Cerebellar nuclear complex (tissue), 1 donor: ENCODE data around the gene PCSK6.

Experiments
- DNase-seq, 2 experiments: peaks; one replicate each; lab custom pipeline; 2025; lab: John Stamatoyannopoulos, UW

Gene PCSK6

GRCh38 chr15:101326462-101327146 is 162.9 kb downstream of the PCSK6 start:
- DNase-seq, result no peak

- no peak for DNase-seq
Measured at GRCh38 chr15:101326026-101326315, 163.5 kb downstream of the PCSK6 start.

- DNase-seq, result no peak
Measured at GRCh38 chr15:101325263-101326025, 164.1 kb downstream of the PCSK6 start.

DNA sequence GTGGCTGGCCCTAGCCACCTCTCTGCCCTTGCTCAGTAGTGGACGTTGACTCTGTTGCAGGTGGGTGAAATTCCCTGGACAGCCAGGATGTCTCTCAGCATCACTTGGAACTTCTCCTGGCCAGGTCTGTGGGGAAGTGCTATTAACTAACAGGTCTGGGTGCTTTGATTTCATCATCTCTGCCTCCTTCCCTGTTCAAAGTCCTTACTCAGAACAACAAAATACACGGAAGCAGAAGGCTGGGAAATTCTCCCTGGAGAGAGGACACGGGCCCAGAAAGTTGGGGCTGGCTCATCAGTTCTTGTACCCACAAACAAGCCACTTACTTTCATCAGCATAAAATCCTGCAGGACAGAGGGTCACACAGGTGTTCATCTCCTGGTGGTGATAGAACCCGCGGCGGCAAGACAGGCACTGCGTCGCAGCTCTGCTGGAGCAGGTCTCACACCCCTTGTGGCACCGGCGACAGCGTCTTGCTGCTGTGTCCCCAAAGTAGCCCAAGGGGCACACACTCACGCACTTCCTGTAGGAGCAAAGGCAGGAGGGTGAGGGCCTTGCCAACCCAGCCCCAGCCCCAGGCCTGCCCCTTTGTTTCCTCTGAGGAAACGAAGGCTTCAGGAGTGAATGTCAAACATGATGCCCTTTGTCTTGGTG is 164.9 kb downstream of the PCSK6 start:
- DNase-seq, result no peak

- no peak for DNase-seq
Measured at GRCh38 chr15:101323793-101324523, 165.5 kb downstream of the PCSK6 start.

GRCh38 chr15:101322854-101323477 is 166.5 kb downstream of the PCSK6 start:
- DNase-seq, result no peak

- no peak for DNase-seq
Measured at GRCh38 chr15:101322016-101322695, 167.4 kb downstream of the PCSK6 start.

- no peak for DNase-seq
Measured at GRCh38 chr15:101320501-101321052, 168.9 kb downstream of the PCSK6 start.

DNA sequence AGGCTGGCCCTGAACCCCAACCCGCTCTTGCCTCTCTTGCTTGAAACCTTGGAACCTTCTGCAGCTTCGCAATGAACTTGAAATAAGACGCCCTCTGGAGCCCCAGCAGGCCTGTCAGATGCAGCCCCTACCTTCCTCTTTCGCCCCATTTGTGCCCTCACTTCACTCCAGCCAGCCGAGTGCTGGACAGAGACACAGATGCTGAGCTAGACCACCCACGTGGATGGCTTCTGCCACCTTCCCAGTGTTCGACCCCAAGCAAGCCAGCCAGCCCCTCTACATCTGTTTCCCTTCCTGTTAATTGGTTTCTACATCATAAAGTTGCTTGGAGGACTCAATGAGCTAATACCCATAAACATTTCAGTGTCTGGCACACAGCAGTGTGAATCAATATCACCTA is 170.7 kb downstream of the PCSK6 start:
- no peak for DNase-seq

GRCh38 chr15:101318147-101318819 is 171.2 kb downstream of the PCSK6 start:
- DNase-seq, result no peak

GRCh38 chr15:101317336-101317872 is 172.1 kb downstream of the PCSK6 start:
- no peak for DNase-seq

DNA sequence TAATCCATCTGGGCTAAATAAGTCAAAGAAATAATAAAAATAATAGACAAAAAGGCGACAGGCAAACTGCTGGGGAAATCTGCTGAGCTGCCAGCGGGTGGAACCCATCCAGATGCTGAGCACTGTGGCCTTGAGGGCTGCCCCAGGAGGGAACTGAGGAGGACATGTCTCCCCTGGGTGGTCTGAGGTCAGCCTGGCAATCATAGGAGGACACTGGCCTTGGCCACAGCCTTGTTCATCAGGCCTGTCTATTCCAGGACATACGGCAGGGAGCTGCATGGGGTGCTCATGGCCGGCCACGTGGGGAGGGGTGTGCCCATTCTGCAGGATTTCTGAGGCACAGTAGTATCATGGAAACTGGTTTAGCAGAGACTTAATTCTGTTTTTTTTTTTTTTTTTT is 173.0 kb downstream of the PCSK6 start:
- DNase-seq, result no peak

DNA sequence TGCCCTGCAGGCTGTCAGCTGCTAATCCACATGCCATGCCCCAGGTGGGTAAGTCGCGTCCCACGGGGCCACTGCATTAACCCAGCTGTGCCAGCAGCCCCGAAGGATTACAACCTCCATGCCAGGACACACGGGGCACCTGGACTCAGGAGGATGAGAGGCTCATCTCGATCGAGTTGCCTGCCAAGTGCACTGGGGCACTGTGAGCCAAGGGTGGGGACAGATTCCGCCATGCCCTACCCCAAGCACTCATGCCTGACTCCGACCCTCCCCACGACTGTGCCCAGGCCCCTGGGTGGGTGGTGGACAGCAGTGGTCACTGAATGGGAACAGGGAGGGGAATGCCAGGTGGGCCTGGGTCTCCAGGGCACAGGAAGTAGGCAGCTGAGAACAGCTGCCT is 173.8 kb downstream of the PCSK6 start:
- DNase-seq, result no peak

DNA sequence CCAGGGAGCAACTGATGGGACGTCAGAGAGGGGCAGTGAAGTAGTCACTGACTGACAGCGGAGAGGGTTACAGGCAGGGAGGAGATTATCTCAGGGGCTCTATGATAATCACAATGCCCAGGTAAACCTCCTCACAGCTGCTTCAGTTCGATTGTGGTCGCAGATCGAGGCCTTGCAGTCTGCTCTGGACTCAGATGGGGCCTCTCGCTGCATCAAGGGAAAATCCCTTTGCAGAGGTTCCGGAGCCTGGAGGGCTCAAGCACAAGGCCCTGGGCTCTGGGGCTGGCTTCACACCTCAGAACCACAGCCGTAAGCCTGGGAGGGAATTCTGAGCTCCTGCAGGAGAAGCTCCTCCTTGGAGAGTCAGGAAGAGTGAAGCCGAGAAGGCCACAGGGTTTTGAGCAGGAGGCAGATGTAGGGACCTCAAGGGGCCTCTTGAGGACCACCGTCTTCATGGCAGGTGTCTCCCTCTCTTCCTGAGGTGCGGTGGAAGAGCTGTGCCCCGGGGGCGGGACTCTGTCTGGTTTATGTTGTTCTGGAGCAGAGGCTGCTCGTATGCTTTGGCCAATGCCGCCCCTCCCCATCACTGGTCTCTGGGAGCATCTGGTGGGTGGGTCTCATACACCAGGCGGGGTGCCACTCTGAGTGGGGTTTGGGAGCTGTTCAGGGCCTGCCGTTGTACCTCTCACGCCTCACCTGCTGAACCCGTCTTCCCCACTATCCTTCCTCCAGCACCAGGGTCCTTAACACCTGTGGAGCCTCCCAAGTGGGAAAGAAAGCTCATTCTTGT is 175.0 kb downstream of the PCSK6 start:
- DNase-seq, result no peak

- no peak for DNase-seq
Measured at GRCh38 chr15:101313041-101313761, 176.3 kb downstream of the PCSK6 start.

DNA sequence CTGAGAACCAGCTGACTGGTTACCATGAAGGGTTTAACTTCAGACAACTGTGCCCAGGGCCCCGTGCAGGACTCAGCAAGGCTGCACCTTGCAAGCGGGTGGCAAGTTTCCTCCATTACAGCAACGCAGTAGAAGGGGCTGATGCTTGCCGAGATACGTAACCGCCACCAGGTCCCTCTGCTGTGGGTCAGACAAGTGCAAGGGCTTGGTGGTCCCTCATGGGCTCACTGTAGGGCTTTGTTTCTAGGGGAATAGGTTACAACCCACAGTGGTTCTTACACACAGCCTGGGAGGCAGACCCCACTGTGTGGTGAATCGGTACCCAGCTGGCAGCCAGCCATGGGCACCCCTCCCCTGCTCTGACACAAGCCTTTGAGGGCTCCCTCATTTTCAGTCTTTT is 179.0 kb downstream of the PCSK6 start:
- no peak for DNase-seq

GRCh38 chr15:101310161-101310480 is 179.4 kb downstream of the PCSK6 start:
- no peak for DNase-seq

DNA sequence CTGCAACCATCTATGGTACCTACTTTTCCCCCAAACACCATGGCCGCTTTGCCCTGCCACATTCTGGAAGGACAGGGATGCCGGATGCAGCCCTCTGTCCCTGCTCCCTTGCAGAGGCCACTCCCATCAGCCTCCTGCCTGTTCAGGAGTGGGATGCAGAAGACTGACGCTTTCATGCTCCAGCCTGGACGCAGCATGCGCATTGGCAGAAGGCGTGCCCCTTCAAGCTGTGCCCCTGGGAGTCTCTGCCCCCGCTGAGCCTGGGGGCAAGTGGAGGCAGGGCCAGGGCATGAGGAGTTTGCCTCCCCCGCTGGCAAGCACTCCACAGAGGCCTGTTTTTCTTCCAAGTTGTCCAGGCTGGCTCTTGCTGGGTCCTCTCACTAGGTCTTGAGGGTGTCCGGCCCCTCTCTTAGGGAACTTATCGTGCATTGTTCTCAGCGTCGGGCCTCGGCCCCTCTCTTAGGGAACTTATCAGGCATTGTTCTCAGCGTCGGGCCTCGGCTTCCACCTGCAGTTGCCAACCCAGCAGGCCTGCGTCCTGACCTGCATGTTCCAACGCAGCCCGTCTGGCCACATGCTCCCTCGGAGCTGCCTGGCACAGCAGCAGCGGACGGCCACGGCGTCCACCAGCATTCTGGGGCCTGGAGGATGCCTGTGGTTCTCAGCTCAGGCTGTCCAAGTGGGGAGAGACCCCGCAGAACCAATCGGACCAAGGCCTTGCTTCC is 179.9 kb downstream of the PCSK6 start:
- no peak for DNase-seq
